Measurements from ENCODE around the gene CMIP.
A peak's percentile ranks its signal among the peaks of the same experiment; 100 is the strongest.
"Not testable (repeated sequence)": the region's sequence is repeated elsewhere in the genome, so short reads cannot be mapped to it uniquely, and the experiment has no call there.

The CMIP gene

GRCh38 chr16:81421536-81421935 lies 23.1 kb upstream of the CMIP start:
- DNase-seq = no peak

DNA sequence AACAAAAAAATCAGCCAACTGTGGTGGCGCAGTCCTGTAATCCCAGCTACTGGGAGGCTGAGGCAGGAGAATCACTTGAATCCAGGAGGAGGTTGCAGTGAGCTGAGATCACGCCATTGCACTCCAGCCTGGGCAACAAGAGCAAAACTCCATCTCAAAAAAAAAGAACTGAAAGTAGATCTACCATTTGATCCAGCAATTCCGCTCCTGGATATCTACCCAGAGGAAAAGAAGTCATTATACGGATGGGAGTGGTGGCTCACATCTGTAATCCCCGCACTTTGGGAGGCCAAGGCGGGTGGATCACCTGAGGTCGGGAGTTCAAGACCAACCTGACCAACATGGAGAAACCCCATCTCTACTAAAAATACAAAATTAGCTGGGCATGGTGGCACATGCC lies 22.5 kb upstream of the CMIP start:
- not testable (repeated sequence) for DNase-seq

GRCh38 chr16:81424771-81425170 lies 19.8 kb upstream of the CMIP start:
- DNase-seq = peak; percentile 33

DNA sequence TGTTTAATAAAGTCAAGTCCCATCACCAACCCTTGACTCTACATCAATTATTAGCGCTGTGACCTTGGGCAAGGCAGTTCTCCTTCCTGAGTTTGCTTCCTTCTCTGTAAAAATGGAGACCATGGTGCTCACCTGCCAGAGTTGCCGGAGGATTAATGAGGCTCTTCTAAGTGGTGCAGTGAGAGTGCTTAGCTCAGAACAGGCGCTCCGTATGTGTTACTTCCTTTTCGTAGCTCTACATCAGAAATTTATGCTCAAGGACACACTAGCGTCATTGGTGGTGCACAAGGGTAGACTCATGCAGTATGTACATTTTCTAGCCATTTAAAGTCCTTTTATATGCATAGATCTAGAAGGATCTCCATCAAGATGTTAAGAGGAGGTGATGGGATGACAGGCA lies 17.4 kb upstream of the CMIP start:
- no peak for DNase-seq

DNA sequence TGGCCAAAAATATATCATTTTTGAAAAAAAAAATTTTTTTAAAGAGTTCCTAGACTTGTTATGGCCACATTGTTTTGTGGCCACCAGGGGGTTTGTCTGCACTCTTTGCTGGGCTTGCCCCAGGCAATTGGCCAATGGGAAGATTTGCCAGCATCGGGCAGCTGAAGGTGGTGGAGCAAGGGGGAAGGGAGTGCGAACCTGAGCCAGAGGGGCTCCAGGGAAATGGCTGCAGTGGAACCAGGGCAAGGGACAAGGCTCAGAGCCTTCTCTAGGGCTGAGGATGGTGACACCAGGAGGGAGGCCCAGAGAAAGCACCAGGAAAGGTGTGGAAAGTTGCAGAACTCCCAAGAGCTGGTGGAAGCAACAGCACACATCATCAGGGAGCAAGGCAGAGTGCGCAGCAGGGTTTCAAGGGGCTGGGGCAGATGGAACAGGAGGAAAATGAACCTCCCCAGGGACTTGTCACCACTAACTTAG lies 15.5 kb upstream of the CMIP start:
- peak; percentile 35 for DNase-seq

GRCh38 chr16:81431554-81432353 lies 12.9 kb upstream of the CMIP start:
- DNase-seq = no peak

- no peak for DNase-seq
Measured at GRCh38 chr16:81432937-81433557, 11.6 kb upstream of the CMIP start.

DNA sequence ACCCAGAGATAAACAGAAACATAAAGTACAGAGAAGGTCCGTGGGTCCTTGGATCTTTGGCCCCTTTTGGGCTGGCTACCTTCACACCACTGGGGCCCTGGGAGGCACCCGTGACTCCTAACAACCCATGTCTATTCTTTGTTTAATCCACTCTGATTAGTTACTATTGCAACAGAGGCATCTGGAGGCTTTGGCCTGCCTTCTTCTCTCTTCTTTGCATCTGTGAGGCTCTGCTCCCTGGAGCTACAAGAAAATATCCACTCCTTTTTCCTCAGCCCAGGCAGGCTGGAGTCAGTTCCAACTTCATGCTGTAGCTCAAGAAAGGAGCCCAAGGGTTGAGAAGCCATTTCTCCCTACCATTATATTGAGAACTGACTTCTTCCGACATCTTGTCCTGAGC lies 9.5 kb upstream of the CMIP start:
- DNase-seq = no peak

- no peak for DNase-seq
Measured at GRCh38 chr16:81435567-81435966, 9.0 kb upstream of the CMIP start.

- no peak for DNase-seq
Measured at GRCh38 chr16:81436386-81436785, 8.2 kb upstream of the CMIP start.

DNA sequence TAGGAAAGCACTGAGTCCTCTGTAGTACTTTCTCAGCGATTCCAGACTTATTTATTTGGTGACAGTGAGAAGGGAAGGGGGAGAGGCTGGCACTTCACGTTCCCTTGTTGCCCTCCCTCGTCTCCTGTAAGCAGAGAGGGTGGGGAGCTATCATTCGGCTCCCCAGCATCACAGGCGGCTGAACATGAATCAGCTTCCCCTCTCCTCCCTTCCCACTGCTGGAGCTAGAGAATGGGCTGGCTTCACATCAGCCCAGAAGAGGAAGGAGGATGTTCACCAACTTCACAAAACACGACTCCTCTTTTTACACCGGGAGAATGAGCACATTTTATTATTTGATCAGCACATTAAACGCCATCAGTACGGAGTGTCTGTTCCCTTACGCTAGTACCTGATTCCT lies 6.7 kb upstream of the CMIP start:
- DNase-seq = no peak

DNA sequence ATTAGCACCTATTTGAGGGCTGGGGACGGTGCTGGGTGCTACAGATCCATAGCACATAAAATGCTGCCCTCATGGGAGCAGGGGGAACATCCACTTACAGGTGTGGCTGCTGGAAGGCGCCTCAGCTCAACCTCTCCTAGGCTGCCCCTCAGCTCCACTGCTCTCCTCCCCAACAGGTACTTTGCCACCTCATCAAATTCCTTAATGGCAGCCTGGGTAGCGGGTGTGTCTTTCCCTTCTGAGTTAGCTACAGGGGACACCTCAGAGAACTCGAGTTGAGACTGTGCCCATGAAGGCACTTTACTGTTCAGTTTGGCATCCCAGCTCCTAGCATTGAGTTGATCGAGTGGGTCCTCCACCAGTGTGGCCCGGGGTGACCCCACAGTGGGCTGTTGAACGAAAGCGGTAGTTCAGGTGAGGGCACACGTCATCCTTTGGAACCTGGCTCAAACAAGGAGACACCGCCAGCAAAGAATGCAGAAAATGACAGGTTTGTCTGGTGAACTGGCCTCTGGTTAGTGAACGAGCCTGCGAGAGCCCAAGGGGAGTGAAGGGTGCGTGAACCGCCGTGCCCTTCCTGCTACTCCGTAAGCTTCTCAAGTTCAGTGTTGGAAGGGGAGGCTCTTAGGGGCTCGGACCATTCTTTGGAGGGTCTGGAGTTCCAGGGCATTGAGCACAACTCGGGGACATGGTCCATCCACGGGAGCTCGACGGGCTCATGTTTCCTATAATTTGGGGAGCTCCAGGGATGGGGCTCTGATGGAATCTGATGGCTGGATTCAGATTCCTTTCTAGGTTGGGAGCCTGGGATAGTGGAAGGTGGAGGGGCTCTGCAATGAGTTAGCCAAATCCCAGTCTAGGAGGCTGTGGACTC lies 3.5 kb upstream of the CMIP start:
- no peak for DNase-seq

- peak; percentile 15 for DNase-seq
Measured at GRCh38 chr16:81442220-81442915, 2.2 kb upstream of the CMIP start.

GRCh38 chr16:81442916-81443687 lies 1.5 kb upstream of the CMIP start:
- DNase-seq = peak; percentile 31

DNA sequence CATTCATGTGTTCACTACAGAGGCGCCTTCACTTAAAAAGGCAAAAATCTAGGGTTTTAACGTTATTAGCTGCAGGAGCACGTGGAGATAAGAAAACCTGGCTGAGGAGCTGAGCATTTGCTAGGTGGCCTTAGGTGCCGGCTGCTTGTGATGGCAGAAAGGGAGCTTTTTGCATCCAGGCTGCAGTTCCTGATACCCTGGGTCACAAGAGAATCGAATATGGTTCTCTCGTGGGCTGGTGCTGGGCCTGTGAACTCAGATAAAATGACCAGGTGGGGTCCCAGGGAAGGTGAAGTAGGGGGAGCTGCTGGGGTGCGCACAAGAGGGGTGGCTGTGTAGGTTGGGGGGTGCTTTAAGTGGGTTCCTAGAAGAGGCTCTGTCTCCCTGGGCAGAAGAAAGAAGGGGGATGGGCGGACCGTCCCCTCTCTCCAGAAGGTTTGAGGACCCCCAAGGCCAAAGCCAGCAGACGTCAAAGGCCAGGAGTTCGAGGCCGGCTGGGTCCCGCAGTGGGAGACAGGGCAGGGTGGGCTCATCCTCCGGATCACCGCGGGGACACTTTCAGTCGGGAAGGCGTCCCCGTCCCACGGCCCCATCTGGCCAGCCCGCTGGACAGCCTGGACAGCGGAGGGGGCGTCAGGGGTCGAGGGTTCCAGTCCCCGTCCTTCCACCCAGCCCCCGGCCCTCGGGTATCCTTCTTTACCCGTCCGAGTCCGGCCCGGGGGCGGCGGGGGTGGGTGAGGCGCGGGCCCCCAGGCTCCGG lies 740 bp upstream of the CMIP start:
- no peak for DNase-seq

GRCh38 chr16:81445143-81445961 lies 744 bp downstream of the CMIP start:
- DNase-seq = peak; percentile 37

- DNase-seq = peak; percentile 34
Measured at GRCh38 chr16:81445966-81446906, 1.6 kb downstream of the CMIP start.

DNA sequence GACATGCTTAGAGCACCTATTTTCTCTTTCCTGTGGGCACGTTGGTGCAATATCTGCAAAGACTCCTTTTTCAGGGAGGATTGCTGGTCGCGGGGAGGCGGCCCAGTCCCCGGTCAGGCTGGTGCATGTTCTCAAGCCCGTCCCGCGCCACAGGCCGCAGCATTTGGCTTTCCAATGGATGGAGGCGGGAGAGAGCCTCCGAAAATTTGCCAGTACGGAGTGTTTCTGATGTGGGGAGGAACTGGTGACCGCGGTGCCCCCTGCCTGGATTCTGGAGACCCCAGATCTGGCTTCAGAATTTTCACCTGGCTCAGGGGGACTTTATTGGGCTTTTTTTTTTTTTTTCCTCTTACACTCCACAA lies 2.3 kb downstream of the CMIP start:
- no peak for DNase-seq

DNA sequence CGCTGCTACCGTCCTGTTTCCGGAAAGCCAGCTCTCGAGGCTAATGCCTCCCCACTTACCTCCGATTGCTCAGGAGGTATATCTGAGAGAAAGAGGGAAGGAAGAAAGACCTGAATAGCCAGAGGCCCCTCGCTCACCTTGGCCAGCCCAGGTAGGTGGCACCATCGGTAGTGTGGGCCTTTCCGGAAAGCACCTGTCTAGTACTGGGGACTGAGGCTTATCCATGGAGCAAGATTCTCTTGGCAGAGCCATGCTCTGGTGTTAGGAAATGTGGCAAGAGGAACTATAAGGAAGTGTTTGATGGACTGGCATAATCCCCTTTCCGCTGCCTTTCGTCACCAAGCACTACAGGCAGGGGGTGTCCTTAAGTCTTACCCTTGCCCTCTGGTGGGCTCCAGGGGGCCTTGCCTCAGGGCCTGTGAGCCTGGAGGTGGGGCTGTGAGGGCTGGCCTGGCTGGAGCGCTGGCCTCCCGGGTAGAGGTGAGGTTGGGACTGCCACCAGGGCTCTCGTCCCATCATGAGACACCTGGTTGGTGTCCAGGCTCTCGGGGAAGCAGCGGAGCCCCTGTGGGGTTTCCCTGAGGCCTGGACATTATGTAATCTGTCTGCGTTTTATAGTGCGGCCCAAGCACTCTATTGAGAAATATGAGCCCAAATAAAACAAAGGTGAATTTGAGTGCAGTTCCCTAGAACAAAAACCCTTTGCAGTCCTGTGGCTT lies 2.9 kb downstream of the CMIP start:
- DNase-seq = no peak

All from CD4-positive, alpha-beta T cell treated with Interleukin-10 for 1 hour (primary cell).